NOMO-1 treated with DMSO at 0.1 percent for 48 hours (cell line): ENCODE data around the gene URI1.
"Not testable (repeated sequence)": the region's sequence is repeated elsewhere in the genome, so short reads cannot be mapped to it uniquely, and the experiment has no call there.

Experiments
- DNase-seq: peaks from one replicate; lab custom pipeline; 2025; ENCODE audit not compliant: unreplicated experiment; lab: John Stamatoyannopoulos, UW

The URI1 gene

DNA sequence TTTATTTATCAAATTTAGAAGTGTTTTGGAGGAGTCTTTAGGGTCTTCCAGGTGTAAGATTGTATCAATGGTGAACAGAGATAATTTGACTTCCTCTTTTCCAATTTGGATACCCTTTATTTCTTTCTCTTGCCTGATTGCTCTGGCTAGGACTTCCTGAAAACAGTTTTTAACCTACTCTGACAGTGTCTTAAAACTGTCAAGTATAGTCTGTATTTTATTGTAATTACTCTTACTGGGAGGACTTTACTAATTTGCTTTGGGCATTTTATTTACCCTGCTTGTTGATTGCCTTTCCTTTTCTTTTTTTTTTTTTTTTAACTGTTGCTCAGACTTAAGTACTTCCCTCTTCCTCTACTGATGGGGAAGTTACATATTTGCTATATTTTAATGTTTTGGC lies 81.3 kb downstream of the URI1 start:
- DNase-seq = peak; percentile 71

DNA sequence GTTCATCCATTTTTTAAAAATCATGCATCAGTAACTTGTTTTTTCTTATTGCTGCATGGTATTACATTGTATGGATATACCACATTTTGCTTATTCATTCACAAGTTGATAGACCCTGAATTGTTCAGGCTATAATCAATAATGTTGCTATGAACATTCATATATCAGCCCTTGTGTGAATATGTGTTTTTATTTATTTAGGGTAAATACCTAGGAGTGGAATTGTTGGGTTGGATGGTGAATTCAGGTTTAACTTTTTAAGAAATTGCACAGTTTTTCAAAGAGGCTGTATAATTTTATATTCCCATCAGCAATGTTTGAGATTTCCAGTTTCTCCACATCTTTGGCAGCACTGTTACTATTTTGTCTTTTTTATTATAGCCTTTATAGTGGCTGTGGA lies 82.1 kb downstream of the URI1 start:
- no peak for DNase-seq

DNA sequence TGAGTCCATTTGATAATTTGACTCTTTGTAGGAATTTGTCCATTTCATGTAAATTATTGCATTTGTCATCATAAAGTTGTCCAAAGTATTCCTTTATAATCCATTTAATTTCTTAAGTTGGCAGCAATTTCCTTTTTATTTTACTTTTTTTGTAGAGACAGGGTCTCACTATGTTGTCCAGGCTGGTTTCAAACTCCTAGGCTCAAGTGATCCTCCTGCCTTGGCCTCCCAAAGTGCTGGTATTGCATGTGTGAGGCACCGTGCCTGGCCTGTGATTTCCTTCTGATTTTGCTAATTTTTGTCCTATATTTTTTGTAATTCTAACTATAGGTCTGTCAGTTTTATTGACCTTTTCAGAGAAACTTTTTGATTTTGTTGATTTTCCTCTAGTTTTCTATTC lies 84.9 kb downstream of the URI1 start:
- no peak for DNase-seq

DNA sequence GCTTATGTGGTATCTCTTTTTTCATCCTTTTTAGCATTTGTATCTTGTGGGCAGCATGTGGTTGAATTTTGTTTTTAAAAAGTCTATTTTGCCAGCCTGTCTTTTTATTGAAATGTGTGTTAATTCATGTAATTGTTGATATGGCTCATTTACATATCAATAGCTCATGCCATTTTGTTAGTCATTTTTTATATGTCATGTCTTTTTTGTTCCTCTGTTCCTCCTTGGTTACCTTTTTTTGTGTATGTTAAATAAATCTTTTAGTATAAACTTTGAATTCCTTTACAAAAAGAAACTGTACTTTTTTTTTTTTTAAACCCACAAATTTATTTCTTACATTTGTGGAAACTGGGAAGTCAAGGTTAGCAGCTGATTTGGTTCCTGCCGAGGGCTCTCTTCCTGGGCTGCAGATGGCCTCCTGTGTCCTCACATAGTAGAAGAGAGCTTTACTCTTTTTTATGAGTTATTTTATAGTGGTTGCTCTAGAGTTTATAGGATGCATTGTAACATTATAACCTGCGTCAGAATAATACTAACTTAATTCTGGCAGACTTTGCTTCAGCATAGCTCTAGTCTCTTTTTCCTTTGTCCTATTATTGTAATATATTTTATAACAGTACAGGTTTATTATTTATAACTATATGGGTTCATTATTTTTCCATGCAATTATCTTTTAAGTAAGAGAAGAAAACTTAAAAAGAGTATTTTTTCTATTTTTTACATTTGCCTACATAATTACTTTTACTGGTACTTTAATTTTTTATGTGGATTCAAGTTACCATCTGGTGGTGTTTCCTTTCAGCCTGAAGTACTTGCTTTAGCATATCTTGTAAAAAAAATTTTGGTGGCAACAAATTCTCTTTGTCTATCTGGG lies 86.3 kb downstream of the URI1 start:
- DNase-seq = no peak

DNA sequence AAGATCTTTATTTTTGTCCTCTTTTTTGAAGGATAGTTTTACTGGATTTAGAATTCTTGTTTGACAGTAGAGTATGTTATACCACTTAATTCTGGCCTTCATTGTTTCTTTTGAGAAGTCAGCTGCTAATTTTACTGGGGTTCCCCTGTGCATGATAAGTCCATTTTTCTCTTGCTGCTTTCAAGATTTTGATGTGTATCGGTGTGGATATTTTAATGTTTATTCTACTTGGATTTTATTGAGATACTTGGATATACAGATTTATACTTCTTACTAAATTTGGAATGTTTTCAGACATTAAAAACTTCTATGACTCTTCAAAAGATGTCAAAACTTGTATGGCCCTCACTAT lies 86.9 kb downstream of the URI1 start:
- no peak for DNase-seq

DNA sequence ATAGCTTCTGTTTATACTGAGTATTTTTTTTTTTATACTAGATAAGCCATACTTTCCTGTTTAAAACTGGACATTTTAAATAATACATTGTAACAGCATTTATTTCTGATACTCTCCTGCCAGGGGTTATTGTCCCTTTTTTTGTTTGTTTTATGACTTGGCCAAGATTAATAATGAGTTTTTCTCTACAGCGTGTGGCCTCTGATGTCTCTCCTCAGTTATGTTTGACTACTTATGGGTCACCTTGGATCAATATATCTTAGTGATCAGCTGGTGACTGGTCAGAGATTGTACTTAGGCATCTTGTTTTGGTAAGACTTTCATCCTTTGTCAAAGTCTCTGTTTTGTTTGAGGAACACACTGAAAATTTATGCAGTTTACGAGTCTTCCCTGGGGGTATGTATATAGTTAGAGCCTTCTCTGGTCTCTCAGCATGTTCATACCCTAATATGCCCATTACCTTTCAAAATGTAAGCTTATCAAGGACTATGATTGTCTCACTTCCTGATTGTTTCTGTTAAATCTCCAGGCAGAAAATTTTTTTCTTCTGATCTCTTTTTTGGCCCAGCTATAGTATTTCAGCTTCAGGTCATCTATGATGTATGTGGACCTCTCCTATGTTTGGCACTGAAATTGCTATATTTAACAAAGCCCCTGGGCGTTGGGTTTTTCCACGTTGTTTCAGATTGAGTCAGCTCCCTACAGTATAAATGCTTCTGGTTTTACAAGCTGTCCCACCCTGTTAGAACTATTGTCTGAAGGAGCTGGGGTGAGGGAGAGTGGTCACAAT lies 87.9 kb downstream of the URI1 start:
- DNase-seq = no peak

DNA sequence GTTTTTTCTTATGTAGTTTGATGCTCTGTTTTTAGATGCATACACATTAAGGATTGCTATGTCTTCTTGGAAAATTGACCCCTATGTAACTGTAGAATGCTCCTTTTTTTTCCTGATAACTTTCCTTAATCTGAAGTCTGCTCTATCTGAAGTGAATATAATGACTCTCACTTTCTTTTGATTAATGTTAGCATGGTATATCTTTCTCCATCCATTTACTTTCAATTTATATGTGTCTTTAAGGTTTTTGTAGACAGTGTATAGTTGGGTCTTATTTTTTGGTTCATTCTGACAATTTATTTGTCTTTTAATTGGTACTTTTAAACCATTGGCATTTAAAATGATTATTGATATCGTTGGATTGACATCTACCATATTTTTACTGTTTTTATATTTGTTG lies 92.3 kb downstream of the URI1 start:
- no peak for DNase-seq

DNA sequence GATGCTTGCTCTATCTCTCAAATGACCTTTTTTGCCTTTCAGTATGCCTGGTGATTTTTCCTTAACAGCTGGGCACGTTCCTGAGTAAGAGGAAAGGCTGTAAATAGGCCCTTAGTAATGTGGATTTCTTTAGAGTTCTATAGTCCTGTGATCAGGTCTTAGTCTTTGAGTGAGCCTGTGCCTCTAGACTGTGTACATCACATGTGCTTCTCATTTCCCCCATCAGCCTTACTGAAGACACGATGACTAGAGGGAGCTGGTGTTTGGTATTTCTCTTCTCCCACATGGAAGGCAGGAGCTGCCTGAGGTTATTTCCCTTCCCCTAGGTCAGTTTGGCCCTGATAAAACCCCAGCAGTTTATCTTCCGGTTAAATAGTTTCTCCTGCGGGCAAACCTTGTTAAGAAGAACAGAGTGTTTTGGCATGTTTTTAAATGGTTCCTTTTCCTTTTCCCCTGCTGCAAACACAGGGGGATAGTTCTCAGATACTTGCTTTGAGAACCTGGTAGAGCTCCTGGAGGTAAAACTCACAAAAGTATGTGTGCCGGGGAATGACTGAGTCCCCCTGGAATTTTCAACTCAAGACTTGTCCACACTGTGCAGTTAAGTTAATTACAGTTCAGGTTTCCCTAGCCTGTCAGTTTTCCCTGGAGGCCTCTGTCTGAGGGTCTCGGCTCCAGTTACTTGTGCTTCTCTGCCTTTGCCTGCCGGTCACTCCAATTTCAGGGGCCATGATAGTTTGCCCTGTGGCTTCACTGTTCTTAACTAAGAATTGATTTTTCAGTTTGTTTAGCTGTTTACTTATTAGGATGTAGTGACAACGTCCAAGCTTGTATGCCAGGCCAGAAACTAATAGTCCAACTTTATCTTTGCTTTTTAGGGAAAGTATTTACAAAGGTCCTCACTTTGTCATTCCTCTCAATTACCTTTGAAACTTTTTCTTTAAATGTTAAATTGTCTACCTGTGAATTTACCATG lies 94.4 kb downstream of the URI1 start:
- DNase-seq = no peak

DNA sequence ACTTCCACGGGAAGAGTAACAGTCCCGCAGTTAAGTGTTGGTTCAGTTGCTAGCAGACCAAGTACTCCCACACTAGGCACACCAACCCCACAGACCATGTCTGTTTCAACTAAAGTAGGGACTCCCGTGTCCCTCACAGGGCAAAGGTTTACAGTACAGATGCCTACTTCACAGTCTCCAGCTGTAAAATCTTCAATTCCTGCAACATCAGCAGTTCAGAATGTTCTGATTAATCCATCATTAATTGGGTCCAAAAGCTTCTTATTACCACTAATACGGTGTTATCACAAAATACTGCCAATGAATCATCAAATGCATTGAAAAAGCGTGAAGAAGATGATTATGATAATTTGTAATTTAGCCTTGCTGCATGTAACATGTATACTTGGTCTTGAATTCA lies 95.8 kb downstream of the URI1 start:
- no peak for DNase-seq

DNA sequence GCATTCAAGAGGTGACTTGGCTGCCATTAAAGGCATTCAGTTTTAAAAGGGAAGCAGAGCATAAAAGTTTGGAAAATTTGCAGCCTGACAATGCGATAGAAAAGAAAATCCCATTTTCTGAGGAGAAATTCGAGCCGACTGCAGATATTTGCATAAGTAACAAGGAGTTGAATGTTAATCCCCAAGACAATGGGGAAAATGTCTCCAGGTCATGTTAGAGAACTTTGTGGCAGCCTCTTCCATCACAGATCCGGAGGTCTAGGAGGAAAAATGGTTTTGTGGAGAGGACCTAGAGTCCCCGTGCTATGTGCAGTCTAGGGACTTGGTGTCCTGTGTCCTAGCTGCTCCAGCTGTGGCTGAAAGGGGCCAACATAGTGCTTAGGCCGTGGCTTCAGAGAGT lies 99.9 kb downstream of the URI1 start:
- DNase-seq = not testable (repeated sequence)

DNA sequence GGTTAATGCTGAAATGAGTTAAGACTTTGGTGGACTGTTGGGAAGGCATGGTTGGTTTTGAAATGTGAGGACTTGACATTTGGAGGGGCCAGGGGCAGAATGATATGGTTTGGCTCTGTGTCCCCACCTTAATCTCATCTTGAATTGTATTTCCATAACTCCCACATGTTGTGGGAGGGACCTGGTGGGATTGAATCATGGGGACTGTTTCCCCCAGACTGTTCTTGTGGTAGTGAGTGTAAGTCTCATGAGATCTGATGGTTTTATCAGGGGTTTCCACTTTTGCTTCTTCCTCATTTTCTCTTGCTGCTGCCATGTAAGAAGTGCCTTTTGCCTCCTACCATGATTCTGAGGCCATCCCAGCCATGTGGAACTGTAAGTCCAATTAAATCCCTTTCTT lies 101.0 kb downstream of the URI1 start:
- DNase-seq = not testable (repeated sequence)

DNA sequence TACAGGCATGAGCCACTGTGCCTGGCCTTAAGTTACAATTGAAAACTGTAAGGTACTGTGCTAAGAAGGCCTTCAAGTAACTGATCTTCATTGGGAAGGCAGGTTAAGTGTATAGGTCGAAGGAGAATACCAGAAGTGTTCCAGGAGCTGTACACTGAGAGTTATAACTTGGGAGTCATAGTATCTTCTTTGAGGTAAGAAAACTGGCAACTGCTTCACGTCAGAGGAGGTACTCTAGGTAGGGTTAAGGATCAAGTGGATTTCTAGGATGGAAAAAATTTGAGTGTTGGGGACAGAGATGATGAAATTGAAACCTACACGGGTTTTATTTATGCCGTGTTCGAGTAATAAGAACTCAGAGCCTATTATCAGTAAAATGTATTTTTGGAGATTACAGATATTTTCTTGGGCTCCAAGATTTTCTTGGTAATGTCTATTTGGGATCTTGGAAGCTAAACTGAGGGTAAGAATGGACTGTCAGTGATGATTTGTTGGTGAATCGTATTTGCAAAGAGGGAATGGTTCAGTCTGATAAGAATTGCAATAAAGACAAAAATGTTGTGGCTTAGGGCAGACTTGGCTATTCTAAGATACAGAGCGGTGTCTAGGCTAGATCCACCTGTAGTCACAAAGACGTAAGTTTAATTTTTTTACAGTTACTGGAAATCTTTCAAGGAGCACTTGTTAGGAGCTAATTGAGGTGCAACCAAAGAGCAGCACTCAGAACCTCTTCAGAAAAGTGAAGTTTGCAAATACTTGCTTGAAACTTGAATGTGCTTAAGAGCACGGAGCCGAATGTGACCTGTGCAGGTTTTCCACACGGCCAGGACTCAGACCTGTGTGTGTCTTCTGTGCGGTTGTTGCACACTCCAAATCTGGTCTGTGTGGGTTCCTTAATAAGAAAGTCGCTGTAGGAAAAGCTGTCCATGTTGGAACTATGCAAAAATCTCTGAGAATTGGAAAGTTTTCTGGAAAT lies 102.5 kb downstream of the URI1 start:
- no peak for DNase-seq

DNA sequence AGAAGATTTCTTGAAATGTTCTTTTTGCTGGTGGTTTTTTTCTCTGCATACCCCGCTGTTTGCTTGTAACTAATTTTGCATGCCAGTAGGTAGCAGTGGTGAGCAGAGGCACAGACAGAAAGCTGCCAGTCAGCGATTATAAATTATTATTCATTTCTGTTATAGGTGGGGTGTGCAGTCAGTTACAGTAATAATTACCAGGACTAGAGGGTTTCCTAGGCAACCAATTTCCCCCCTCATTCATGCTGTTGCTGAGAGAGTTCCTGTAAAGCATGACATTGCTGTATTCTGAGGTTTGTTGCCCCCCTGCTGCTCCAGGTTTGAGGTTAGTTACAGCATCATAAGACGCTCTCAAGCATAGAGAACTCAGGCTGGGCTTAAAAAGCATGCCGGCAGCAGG lies 104.5 kb downstream of the URI1 start:
- DNase-seq = no peak

DNA sequence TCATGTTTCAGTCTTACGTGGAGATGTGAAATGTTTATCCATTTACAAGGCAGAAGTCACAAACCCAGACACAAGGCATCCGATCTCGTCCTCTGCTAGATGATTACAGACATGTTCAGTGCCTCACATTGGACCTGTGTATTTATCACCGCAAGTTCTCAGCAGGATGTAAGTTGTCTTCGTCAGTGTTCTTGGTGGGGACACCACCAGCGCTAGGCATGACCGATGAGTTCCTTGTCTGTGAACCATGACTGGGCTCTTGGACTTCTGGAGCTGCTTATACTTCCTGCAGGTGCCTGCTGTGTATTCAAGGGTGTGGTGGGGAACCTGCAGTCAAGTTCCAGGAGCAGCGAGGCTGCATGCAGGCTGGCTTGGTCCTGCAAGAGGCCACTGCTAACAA lies 105.4 kb downstream of the URI1 start:
- no peak for DNase-seq

DNA sequence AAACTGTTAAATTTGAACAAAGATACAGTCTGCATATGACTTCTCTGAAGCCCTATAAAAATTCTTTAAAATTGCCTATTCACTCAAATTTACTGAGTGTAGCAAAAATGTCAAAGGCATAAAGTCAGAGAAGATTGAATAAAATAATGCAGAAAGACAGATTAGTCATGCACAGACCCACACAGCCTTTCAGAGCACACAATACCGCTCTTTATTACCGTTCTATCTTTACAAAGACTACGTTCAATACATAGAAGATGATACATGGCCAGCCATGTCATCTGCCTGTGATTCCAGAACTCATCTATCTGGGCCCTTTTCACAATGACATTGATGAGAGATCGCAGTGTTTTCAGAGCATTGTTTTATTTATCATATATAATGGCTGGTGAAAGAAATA lies 107.2 kb downstream of the URI1 start:
- no peak for DNase-seq

DNA sequence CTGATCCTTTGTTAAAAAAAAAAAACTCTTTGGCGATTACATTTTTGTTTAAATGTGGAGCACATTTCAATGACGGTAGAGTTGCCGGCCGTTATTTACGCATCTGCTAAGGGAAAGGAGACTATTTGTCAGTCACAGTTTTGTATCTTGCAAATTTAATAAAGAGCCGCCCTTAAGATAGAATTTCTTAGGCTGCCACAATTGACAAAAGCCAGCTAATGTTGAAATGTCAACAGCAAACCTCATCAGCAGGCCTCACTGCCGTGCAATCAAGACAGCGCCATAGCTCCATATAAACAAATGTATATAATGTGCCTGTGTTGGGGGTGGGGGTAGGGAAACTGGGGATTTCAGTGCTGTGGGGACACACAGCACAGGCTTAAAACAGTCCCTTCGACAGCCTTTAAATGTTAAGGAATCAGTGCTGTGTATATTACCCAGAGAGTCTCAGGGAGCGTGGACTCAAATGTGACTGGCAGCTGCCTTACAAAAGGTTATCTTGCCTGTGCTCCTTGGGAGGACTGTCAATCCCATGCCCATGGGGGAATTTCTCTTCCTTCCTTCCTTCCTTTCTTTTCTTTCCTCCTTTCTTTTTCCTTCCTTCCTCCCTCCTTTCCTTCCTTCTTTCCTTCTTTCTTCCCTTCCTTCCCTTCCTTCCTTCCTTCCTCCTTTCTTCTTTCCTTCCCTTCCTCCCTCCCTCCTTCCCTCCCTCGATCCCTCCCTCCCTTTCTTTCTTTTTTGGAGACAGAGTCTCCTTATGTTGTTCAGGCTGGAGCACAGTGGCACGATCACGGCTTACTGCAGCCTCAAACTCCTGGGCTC lies 108.0 kb downstream of the URI1 start:
- DNase-seq = no peak

DNA sequence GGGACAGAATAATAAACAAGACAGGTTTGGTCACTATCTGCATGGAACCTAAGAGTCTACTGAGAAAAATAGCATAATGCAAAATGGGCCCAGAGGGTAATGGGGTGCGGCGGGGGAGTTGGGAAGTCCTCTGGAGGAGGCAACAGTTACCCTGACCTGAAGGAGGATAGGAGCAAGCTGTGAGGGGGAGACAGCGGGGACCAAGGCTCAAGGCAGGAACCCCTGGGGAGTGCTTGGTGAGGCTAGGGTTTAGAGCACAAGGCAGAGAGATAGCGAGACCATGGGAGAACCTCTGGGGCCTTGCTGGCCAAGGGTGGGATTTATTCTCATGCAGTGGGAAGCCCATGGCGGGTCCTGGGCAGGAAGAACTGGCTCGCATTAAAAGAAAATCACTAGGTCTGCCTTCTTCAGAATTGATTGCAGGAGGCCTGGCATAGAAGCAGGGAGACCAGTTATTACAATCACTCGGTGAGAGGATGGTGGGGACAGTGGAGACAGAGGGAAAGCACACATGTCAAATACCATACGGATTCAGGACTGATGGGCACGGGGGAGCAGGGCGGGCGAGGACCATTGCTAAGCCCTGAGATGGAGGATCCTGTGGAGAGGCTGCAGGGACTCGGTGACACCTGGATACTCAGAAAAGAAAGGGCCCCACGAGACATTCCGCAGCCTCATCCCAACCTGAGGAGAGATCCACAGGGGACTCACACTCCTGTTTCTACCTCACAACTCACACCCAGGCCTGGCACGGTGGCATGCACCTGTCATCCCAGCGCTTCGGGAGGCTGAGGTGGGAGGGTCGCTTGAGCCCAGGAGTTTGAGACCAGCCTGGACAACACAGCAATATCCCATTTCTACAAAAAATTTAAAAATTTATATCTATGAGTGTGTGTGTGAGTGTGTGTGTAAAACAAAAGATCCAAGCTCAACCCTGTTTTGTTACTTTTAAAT lies 110.4 kb downstream of the URI1 start:
- no peak for DNase-seq

DNA sequence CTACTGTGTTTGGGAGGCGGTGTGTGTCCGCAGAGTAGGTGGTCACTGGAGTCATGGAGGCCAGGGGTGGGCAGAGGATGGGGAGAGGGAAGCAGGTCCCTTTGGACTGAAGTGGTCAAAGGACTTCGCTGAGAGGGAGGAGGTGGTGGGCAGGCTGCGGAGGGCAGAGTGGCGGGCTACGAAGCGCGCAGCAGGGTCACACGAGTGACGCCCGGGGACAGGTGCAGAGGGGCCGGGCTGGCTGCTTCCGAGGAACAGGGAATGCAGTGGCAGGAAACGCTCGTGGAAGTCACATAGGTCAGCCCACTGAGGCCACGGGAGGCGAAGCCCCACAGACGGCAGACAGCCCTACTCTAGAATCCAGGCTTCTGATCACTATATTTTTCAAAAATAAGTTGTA lies 111.5 kb downstream of the URI1 start:
- no peak for DNase-seq
